ENCODE data around the gene PRDM8. TPM values are rescaled to one million over a fixed set of nuclear protein-coding genes. Genes with fewer than 3 reads are reported as not detected.

PRDM8 gene
- total and polyA plus RNA-seq, 5 donors = 0.63 to 1.3 (median 0.75) TPM

GRCh38 chr4:80253510-80253909 lies 56.2 kb downstream of the PRDM8 start:
- Histone ChIP-seq H3K27me3 (ENCODE audit: control insufficient read depth, insufficient read depth) (peaks cover 2% of the 10 kb centered on the region), H3K9me3 (ENCODE audit: control insufficient read depth, low read length) (no peaks in the 10 kb centered on the region), H3K27ac (ENCODE audit: low read length) (no peak overlapping the region), H3K4me3 (ENCODE audit: low read length) (no peak overlapping the region), H3K4me1 (ENCODE audit: control insufficient read depth, insufficient read depth, low read length) (no peaks in the 10 kb centered on the region)
- ATAC-seq (no peak), DNase-seq (no peak)
- intact Hi-C loops (cut with DNase I) = no loop called here
- 40% methylated on average over 4 of the region's 4 CpGs for WGBS

Other genes starting within 250 kb of the PRDM8 start
- 10 to 100 TPM; 38.6 to 51.4 (median 46.7) TPM for gene ANTXR2, start 124.3 kb upstream of the PRDM8 start, total RNA-seq
- 13.5 TPM for gene ANTXR2, start 124.3 kb upstream of the PRDM8 start, polyA plus RNA-seq
- gene FGF5, start 69.2 kb downstream of the PRDM8 start, total RNA-seq = not detected
- not detected for gene FGF5, start 69.2 kb downstream of the PRDM8 start, polyA plus RNA-seq
- not detected for gene CFAP299, start 138.2 kb downstream of the PRDM8 start, total RNA-seq
- not detected for gene CFAP299, start 138.2 kb downstream of the PRDM8 start, polyA plus RNA-seq

Data from right cardiac atrium (tissue), 5 donors.